ENCODE measurements around the gene MYL10.

MYL10 gene

DNA sequence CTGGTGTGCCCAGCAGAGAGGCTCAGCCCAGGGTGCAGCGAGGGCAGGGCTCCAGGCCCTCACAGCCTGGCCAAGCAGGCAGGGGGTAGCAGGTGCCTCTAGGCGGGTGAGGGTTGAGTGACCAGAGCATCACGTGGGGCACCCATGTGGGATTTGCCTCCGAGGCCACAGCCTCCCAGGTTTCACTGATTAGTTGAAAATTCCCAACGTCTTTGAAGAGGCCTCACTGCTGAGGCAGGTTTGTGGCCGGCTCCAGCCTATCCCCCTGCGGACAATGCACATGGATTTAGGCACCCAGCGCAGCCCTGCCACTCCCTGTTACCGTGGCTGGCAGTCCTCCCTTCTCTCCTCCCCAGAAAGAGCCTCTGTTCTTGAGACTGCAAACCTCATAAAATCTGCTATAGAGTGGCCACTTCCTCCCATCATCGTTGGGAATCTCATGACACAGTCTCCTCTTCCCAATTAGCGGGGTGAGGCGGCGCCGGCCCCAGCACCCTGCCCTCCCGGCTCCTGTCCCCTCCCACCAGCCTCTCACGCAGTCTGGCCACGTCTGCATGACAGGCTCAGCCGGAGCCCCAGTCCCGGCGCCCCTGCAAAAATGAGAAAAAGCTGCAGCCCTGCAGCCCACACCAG, 10.8 kb downstream of the MYL10 start:
- Histone ChIP-seq H2AFZ (no peak overlapping the region), H3K36me3 (ENCODE audit: control insufficient read depth, insufficient read depth, low read length) (no peaks in the 10 kb centered on the region), H3K9ac (no peak overlapping the region), H3K4me3 (ENCODE audit: low read depth, low read length) (no peak overlapping the region), H3K4me1 (no peaks in the 10 kb centered on the region), H3K9me3 (ENCODE audit: control insufficient read depth, low read length) (no peaks in the 10 kb centered on the region), H3K79me2 (no peaks in the 10 kb centered on the region), H3K4me2 (ENCODE audit: low read length) (no peak overlapping the region), H3K27me3 (ENCODE audit: control insufficient read depth, insufficient read depth, low read length) (no peaks in the 10 kb centered on the region), H3K27ac (no peak overlapping the region)
- no peak for TF ChIP-seq CTCF (IDR thresholded peaks at IDR 0.05)

DNA sequence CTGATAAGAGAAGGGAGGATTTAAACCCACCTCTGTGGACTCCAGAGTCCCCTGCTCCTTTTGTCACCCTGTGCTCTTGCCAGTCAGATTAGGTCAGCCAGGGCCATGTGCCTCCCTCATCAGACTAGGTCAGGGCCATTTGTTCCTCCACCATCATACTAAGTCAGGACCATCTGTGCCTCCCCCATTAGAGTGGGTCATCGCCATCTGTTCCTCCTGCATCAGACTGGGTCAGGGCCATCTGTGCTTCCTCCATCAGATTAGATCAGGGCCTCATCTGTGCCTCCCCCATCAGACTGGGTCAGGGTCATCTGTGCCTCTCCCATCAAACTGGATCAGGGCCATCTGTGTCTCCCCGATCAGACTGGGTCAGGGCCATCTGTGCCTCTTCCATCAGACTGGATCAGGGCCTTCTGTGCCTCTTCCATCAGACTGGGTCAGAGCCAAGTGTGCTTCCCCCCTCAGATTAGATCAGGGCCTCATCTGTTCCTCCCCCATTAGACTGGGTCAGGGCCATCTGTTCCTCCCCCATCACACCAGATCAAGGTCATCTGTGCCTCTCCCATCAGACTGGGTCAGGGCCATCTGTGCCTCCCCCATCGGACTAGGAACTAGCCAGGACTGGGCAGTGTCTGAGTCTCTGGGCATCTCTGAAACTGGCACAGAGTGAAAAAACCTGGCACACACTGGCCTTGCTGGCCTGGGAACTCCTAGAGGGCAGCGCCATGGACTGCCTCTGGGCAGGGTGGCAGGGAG, 11.5 kb downstream of the MYL10 start:
- H3K9ac ChIP-seq: no peak overlapping the region
- no peak overlapping the region for H3K27ac ChIP-seq
- no peak overlapping the region for H3K4me3 ChIP-seq (ENCODE audit: low read depth, low read length)
- no peak for TF ChIP-seq CTCF (IDR thresholded peaks at IDR 0.05)
- no peaks in the 10 kb centered on the region for H3K27me3 ChIP-seq (ENCODE audit: control insufficient read depth, insufficient read depth, low read length)
- H3K4me2 ChIP-seq (ENCODE audit: low read length): no peak overlapping the region
- no peaks in the 10 kb centered on the region for H3K36me3 ChIP-seq (ENCODE audit: control insufficient read depth, insufficient read depth, low read length)
- no peaks in the 10 kb centered on the region for H3K79me2 ChIP-seq
- no peak overlapping the region for H2AFZ ChIP-seq
- H3K9me3 ChIP-seq (ENCODE audit: control insufficient read depth, low read length): no peaks in the 10 kb centered on the region
- H3K4me1 ChIP-seq: no peaks in the 10 kb centered on the region

DNA sequence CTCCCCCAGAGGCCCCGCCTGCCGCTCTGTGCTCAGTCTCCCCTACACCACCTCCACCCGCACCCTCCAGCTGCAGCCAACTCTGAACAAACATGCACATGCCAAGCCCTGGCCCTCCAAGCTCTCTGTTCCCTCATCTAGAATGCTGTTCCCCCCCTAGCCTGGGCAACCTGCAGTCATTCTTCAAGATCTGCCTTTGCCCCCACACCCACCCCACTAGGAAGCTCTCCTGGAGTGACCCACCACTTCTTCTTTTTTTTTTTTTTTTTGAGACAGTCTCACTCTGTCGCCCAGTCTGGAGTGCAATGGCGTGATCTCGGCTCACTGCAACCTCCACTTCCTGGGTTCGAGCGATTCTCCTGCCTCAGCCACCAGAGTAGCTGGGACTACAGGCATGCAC, 13.7 kb downstream of the MYL10 start:
- Histone ChIP-seq H2AFZ (no peak overlapping the region), H3K4me1 (no peaks in the 10 kb centered on the region), H3K9ac (no peak overlapping the region), H3K9me3 (ENCODE audit: control insufficient read depth, low read length) (no peaks in the 10 kb centered on the region), H3K27ac (no peak overlapping the region), H3K4me3 (ENCODE audit: low read depth, low read length) (no peak overlapping the region), H3K4me2 (ENCODE audit: low read length) (no peak overlapping the region), H3K36me3 (ENCODE audit: control insufficient read depth, insufficient read depth, low read length) (no peaks in the 10 kb centered on the region), H3K79me2 (no peaks in the 10 kb centered on the region), H3K27me3 (ENCODE audit: control insufficient read depth, insufficient read depth, low read length) (no peaks in the 10 kb centered on the region)
- no peak for TF ChIP-seq CTCF (IDR thresholded peaks at IDR 0.05)

DNA sequence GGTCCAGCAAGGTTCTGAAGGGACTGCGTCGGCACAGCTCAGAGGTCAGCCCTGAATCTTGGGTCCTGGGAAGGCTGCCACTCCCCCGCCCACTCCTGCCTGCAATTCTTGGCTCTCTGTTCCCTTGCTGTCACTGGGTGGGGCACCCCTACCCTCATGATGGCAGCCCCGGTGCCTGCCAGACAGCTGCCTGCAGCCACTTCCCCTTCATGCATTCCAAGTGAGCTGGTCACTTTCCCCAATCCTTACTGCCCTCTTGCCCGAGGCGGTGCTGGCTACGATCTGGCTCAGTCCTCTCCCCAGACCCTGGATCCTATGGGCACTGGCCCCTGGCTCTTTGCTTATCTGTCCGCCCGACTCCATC, 14.2 kb downstream of the MYL10 start:
- H3K4me2 ChIP-seq (ENCODE audit: low read length): no peak overlapping the region
- no peak for TF ChIP-seq CTCF (IDR thresholded peaks at IDR 0.05)
- no peak overlapping the region for H3K27ac ChIP-seq
- H3K36me3 ChIP-seq (ENCODE audit: control insufficient read depth, insufficient read depth, low read length): no peaks in the 10 kb centered on the region
- H3K9ac ChIP-seq: no peak overlapping the region
- no peak overlapping the region for H3K4me3 ChIP-seq (ENCODE audit: low read depth, low read length)
- no peak overlapping the region for H2AFZ ChIP-seq
- H3K27me3 ChIP-seq (ENCODE audit: control insufficient read depth, insufficient read depth, low read length): no peaks in the 10 kb centered on the region
- no peaks in the 10 kb centered on the region for H3K4me1 ChIP-seq
- H3K9me3 ChIP-seq (ENCODE audit: control insufficient read depth, low read length): no peaks in the 10 kb centered on the region
- H3K79me2 ChIP-seq: no peaks in the 10 kb centered on the region

Measured in parathyroid adenoma (tissue), 2 donors.